Activated T-cell treated with anti-CD3 and anti-CD28 coated beads, Interleukin-2, amount 50 U/mL, for 4 hours (primary cell): Measurements from ENCODE around the gene PLEKHA8. TPM values are rescaled to one million over a fixed set of nuclear protein-coding genes. Genes with fewer than 3 reads are reported as not detected.
A peak's percentile ranks its signal among the peaks of the same experiment; 100 is the strongest.

ENCODE experiments used
- ATAC-seq, 2 donors: fragments of 200-7000 bp; cut with Tn5 transposase; one replicate each; pipeline ENCODE4 v1.10.0; 2021
- DNase-seq: peaks from one replicate; pipeline ENCODE4 v3.0.0-alpha.2; 2020
- H3K27me3 Mint-ChIP-seq: one replicate; pipeline ENCODE4 v1.8.0; 2021; ENCODE audit warnings: low read depth, mixed read lengths
- H3K36me3 Mint-ChIP-seq: one replicate; pipeline ENCODE4 v1.8.0; 2022; ENCODE audit warnings: mixed read lengths; ENCODE audit not compliant: insufficient read depth
- H3K4me1 Mint-ChIP-seq: one replicate; pipeline ENCODE4 v1.8.0; 2021; ENCODE audit warnings: low read depth, mixed read lengths
- H3K4me3 Mint-ChIP-seq: one replicate; pipeline ENCODE4 v1.8.0; 2021; ENCODE audit warnings: mild to moderate bottlenecking, moderate library complexity, mixed read lengths
- H3K9me3 Mint-ChIP-seq: one replicate; pipeline ENCODE4 v1.8.0; 2021; ENCODE audit warnings: mixed read lengths
- total RNA-seq, 3 donors: library from RNA; stranded (reverse); gene quantifications; one replicate each; pipeline ENCODE4 v1.2.1, GENCODE V29; 2021

The PLEKHA8 gene
- total RNA-seq, result 1 to 10 TPM; 5.2 to 6.1 (median 5.4) TPM

GRCh38 chr7:30028216-30028748, at the start of gene PLEKHA8:
TSS of gene PLEKHA8 (plus strand) at chr7:30028412. CDS start at chr7:30028763, 351 bp downstream.
- ATAC-seq (peak; percentile 56 to 64), DNase-seq (peak; percentile 82)
- Mint-ChIP-seq H3K36me3 (no peaks in the 10 kb centered on the region), H3K9me3 (no peaks in the 10 kb centered on the region), H3K4me3 (peak within 1 kb of the TSS; percentile 93), H3K4me1 (peaks cover 30% of the 10 kb centered on the region), H3K27me3 (no peaks in the 10 kb centered on the region)

- Mint-ChIP-seq H3K4me1 (no peaks in the 10 kb centered on the region), H3K36me3 (no peaks in the 10 kb centered on the region), H3K27me3 (peaks cover 20% of the 10 kb centered on the region), H3K9me3 (no peaks in the 10 kb centered on the region), H3K4me3 (no peak overlapping the region)
- DNase-seq (no peak), ATAC-seq (no peak)
Measured at GRCh38 chr7:29980151-29980550, 48.1 kb upstream of the PLEKHA8 start.

GRCh38 chr7:29987083-29987482, 41.1 kb upstream of the PLEKHA8 start:
- Mint-ChIP-seq H3K9me3 (peaks cover 3% of the 10 kb centered on the region), H3K4me1 (peaks cover 9% of the 10 kb centered on the region), H3K27me3 (peaks cover 49% of the 10 kb centered on the region), H3K4me3 (no peak overlapping the region), H3K36me3 (no peaks in the 10 kb centered on the region)
- ATAC-seq (no peak), DNase-seq (no peak)

GRCh38 chr7:29987811-29988317, 40.3 kb upstream of the PLEKHA8 start:
- DNase-seq (no peak), ATAC-seq (no peak)
- no peaks in the 10 kb centered on the region for H3K36me3 Mint-ChIP-seq
- peak overlapping the region; percentile 69 for H3K4me3 Mint-ChIP-seq
- H3K27me3 Mint-ChIP-seq, result peaks cover 47% of the 10 kb centered on the region
- peaks cover 9% of the 10 kb centered on the region for H3K4me1 Mint-ChIP-seq
- H3K9me3 Mint-ChIP-seq, result peaks cover 3% of the 10 kb centered on the region

- Mint-ChIP-seq H3K4me3 (peak overlapping the region; percentile 69), H3K27me3 (peaks cover 46% of the 10 kb centered on the region)
- peak; percentile 57 to 68 for ATAC-seq
Measured at GRCh38 chr7:29988424-29989256, 39.6 kb upstream of the PLEKHA8 start.

GRCh38 chr7:29989257-29989995, 38.8 kb upstream of the PLEKHA8 start, which contains the start of gene SCRN1:
TSS of gene SCRN1 (minus strand) at chr7:29989801. CDS start at chr7:29969067, 20,734 bp downstream.
- peak; percentile 9 for DNase-seq
- ATAC-seq, result peak; percentile 64 to 69
- H3K4me3 Mint-ChIP-seq, result peak within 1 kb of the TSS; percentile 72
- no peaks in the 10 kb centered on the region for H3K36me3 Mint-ChIP-seq
- peaks cover 47% of the 10 kb centered on the region for H3K27me3 Mint-ChIP-seq
- peaks cover 9% of the 10 kb centered on the region for H3K4me1 Mint-ChIP-seq
- peaks cover 6% of the 10 kb centered on the region for H3K9me3 Mint-ChIP-seq

More at GRCh38 chr7:29988424-29989256, 39.6 kb upstream of the PLEKHA8 start:
- Mint-ChIP-seq H3K9me3 (peaks cover 3% of the 10 kb centered on the region), H3K36me3 (no peaks in the 10 kb centered on the region), H3K4me1 (peaks cover 9% of the 10 kb centered on the region)
- DNase-seq, result peak; percentile 9

- Mint-ChIP-seq H3K36me3 (no peaks in the 10 kb centered on the region), H3K9me3 (peaks cover 6% of the 10 kb centered on the region), H3K27me3 (peaks cover 43% of the 10 kb centered on the region), H3K4me3 (peak overlapping the region; percentile 50), H3K4me1 (peaks cover 9% of the 10 kb centered on the region)
- DNase-seq (no peak), ATAC-seq (no peak)
Measured at GRCh38 chr7:29990931-29991330, 37.3 kb upstream of the PLEKHA8 start.

GRCh38 chr7:29991937-29992336, 36.3 kb upstream of the PLEKHA8 start:
- H3K36me3 Mint-ChIP-seq, result peaks cover 2% of the 10 kb centered on the region

GRCh38 chr7:29993140-29993539, 35.1 kb upstream of the PLEKHA8 start:
- no peak overlapping the region for H3K4me3 Mint-ChIP-seq
- H3K27me3 Mint-ChIP-seq, result peaks cover 45% of the 10 kb centered on the region

More at GRCh38 chr7:29991937-29992336, 36.3 kb upstream of the PLEKHA8 start:
- ATAC-seq (no peak), DNase-seq (no peak)
- H3K4me1 Mint-ChIP-seq, result peaks cover 9% of the 10 kb centered on the region
- H3K4me3 Mint-ChIP-seq, result no peak overlapping the region
- peaks cover 48% of the 10 kb centered on the region for H3K27me3 Mint-ChIP-seq
- H3K9me3 Mint-ChIP-seq, result peaks cover 13% of the 10 kb centered on the region

GRCh38 chr7:29995652-29996051, 32.6 kb upstream of the PLEKHA8 start:
- Mint-ChIP-seq H3K27me3 (peaks cover 49% of the 10 kb centered on the region), H3K4me3 (no peak overlapping the region), H3K4me1 (no peaks in the 10 kb centered on the region), H3K36me3 (peaks cover 2% of the 10 kb centered on the region), H3K9me3 (peaks cover 18% of the 10 kb centered on the region)
- DNase-seq, result no peak
- ATAC-seq, result no peak

More at GRCh38 chr7:29993140-29993539, 35.1 kb upstream of the PLEKHA8 start:
- no peak for DNase-seq
- Mint-ChIP-seq H3K4me1 (peaks cover 7% of the 10 kb centered on the region), H3K36me3 (peaks cover 2% of the 10 kb centered on the region), H3K9me3 (peaks cover 18% of the 10 kb centered on the region)
- ATAC-seq, result no peak

GRCh38 chr7:29996321-29996720, 31.9 kb upstream of the PLEKHA8 start:
- ATAC-seq (no peak), DNase-seq (no peak)
- Mint-ChIP-seq H3K4me1 (no peaks in the 10 kb centered on the region), H3K36me3 (peaks cover 2% of the 10 kb centered on the region), H3K9me3 (peaks cover 18% of the 10 kb centered on the region), H3K27me3 (peaks cover 47% of the 10 kb centered on the region), H3K4me3 (no peak overlapping the region)

- no peak for ATAC-seq
- DNase-seq, result no peak
- Mint-ChIP-seq H3K4me3 (no peak overlapping the region), H3K4me1 (no peaks in the 10 kb centered on the region), H3K36me3 (peaks cover 2% of the 10 kb centered on the region), H3K27me3 (peaks cover 44% of the 10 kb centered on the region), H3K9me3 (peaks cover 15% of the 10 kb centered on the region)
Measured at GRCh38 chr7:29998489-29998888, 29.7 kb upstream of the PLEKHA8 start.

GRCh38 chr7:30001998-30002397, 26.2 kb upstream of the PLEKHA8 start:
- peaks cover 32% of the 10 kb centered on the region for H3K27me3 Mint-ChIP-seq
- peaks cover 4% of the 10 kb centered on the region for H3K9me3 Mint-ChIP-seq
- H3K36me3 Mint-ChIP-seq, result no peaks in the 10 kb centered on the region
- no peaks in the 10 kb centered on the region for H3K4me1 Mint-ChIP-seq
- ATAC-seq (no peak), DNase-seq (no peak)
- H3K4me3 Mint-ChIP-seq, result no peak overlapping the region

GRCh38 chr7:30003098-30003497, 25.1 kb upstream of the PLEKHA8 start:
- no peaks in the 10 kb centered on the region for H3K4me1 Mint-ChIP-seq
- no peak for ATAC-seq
- DNase-seq, result no peak
- no peaks in the 10 kb centered on the region for H3K9me3 Mint-ChIP-seq
- no peak overlapping the region for H3K4me3 Mint-ChIP-seq
- no peaks in the 10 kb centered on the region for H3K36me3 Mint-ChIP-seq
- H3K27me3 Mint-ChIP-seq, result peaks cover 28% of the 10 kb centered on the region
